Astrocyte (in vitro differentiated cells and primary cell): ENCODE measurements around the gene ANGPTL4.

ENCODE experiments used
- EZH2 ChIP-seq: IDR thresholded peaks from 2 replicates; pipeline ENCODE4 v1.6.1; 2012; ENCODE audit warnings: mild to moderate bottlenecking, low read length, inconsistent platforms; ENCODE audit not compliant: insufficient read depth
- TF ChIP-seq, protein P1 (sequence below): IDR thresholded peaks from 2 replicates; pipeline ENCODE4 v1.5.1; 2011; ENCODE audit warnings: low read depth, mild to moderate bottlenecking, inconsistent platforms, low read length, moderate library complexity; ENCODE audit not compliant: insufficient read depth

DNA sequence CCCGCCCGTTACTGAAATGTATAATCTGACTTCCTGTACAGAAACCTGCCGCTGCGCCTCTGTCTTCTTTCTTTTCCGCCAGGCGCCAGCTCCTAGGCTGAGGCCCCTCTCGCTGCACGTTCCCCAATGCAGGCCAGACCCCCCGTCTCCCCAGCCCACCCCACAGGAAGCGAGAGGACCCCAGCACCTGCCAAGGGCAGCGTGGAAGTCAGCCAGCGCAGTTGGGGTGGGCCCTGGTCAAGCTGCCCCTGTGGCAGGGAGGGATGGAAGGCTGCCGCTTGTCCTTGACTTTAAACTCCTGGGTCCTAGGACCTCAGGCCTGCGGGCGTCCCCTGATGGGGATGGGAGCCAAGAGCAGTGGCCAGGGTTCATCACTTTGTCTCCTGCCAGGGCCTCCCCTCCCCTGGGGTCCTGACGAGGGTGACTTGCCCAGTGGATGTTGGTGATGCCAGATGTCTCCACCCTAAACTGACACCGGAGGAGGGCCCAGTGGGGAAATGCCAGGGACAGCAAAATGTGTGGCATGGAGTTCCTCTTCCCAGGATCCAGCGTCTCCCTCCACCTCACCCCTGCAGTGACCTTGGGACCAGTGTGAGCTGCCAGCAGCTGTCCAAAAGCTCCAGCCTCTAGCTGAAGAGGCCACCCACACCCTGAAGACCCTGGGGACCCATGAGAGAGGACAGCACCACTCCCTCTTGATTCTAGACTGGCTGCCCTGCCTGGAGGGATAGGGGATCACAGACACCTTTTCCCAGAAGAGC is 40.6 kb downstream of the ANGPTL4 start:
- TF ChIP-seq, protein P1, sequence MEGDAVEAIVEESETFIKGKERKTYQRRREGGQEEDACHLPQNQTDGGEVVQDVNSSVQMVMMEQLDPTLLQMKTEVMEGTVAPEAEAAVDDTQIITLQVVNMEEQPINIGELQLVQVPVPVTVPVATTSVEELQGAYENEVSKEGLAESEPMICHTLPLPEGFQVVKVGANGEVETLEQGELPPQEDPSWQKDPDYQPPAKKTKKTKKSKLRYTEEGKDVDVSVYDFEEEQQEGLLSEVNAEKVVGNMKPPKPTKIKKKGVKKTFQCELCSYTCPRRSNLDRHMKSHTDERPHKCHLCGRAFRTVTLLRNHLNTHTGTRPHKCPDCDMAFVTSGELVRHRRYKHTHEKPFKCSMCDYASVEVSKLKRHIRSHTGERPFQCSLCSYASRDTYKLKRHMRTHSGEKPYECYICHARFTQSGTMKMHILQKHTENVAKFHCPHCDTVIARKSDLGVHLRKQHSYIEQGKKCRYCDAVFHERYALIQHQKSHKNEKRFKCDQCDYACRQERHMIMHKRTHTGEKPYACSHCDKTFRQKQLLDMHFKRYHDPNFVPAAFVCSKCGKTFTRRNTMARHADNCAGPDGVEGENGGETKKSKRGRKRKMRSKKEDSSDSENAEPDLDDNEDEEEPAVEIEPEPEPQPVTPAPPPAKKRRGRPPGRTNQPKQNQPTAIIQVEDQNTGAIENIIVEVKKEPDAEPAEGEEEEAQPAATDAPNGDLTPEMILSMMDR = no peak
- no peak for TF ChIP-seq EZH2
